H9 (cell line): Measurements from ENCODE around the gene TCF20. TPM values are rescaled to one million over a fixed set of nuclear protein-coding genes. Genes with fewer than 3 reads are reported as not detected.

Source experiments
- DNase-seq: peaks from one replicate; pipeline ENCODE4 v3.0.0-alpha.2; 2017
- H2AFZ ChIP-seq: one replicate; pipeline ENCODE4 v1.6.1; 2013; ENCODE audit warnings: mild to moderate bottlenecking, low read length, control low read depth, moderate library complexity
- H2AK5ac ChIP-seq: 2 replicates; pipeline ENCODE4 v1.6.1; 2013; ENCODE audit warnings: low read length, control low read depth, mixed read lengths; ENCODE audit not compliant: insufficient read length
- H2BK120ac ChIP-seq: one replicate; pipeline ENCODE4 v1.6.1; 2013; ENCODE audit warnings: low read depth, mild to moderate bottlenecking, low read length, control low read depth, inconsistent platforms; ENCODE audit not compliant: poor library complexity, severe bottlenecking
- H2BK12ac ChIP-seq: 2 replicates; pipeline ENCODE4 v1.6.1; 2013; ENCODE audit warnings: low read length, control low read depth, mixed read lengths, low read depth; ENCODE audit not compliant: insufficient read length
- H2BK15ac ChIP-seq: 2 replicates; pipeline ENCODE4 v1.6.1; 2013; ENCODE audit warnings: low read depth, low read length, control low read depth
- H2BK20ac ChIP-seq: one replicate; pipeline ENCODE4 v1.6.1; 2013; ENCODE audit warnings: low read depth, mild to moderate bottlenecking, low read length, control low read depth, inconsistent platforms; ENCODE audit not compliant: poor library complexity, severe bottlenecking
- H2BK5ac ChIP-seq: 2 replicates; pipeline ENCODE4 v1.6.1; 2013; ENCODE audit warnings: low read length, control low read depth, mixed read lengths; ENCODE audit not compliant: insufficient read length
- H3K14ac ChIP-seq: 2 replicates; pipeline ENCODE4 v1.6.1; 2013; ENCODE audit warnings: low read length, control low read depth; ENCODE audit not compliant: insufficient read depth
- H3K18ac ChIP-seq: 2 replicates; pipeline ENCODE4 v1.6.1; 2013; ENCODE audit warnings: low read depth, mild to moderate bottlenecking, mixed read lengths, low read length, control low read depth; ENCODE audit not compliant: insufficient read length
- H3K23ac ChIP-seq: 2 replicates; pipeline ENCODE4 v1.6.1; 2013; ENCODE audit warnings: low read length, control low read depth, mixed read lengths, low read depth; ENCODE audit not compliant: insufficient read length
- H3K23me2 ChIP-seq: 2 replicates; pipeline ENCODE4 v1.6.1; 2013; ENCODE audit warnings: low read depth, mild to moderate bottlenecking, mixed read lengths, low read length, control low read depth; ENCODE audit not compliant: insufficient read length, poor library complexity, severe bottlenecking
- H3K27ac ChIP-seq: 2 replicates; pipeline ENCODE4 v1.5.1; 2013; ENCODE audit warnings: low read length, control low read depth, mixed read lengths, low read depth; ENCODE audit not compliant: insufficient read length
- H3K27me3 ChIP-seq: 2 replicates; pipeline ENCODE4 v1.6.1; 2013; ENCODE audit warnings: low read length, control low read depth, inconsistent platforms; ENCODE audit not compliant: insufficient read depth
- H3K4ac ChIP-seq: 2 replicates; pipeline ENCODE4 v1.6.1; 2013; ENCODE audit warnings: low read depth, mild to moderate bottlenecking, control low read depth, inconsistent platforms, low read length, moderate library complexity
- H3K4me1 ChIP-seq: 2 replicates; pipeline ENCODE4 v1.6.1; 2013; ENCODE audit warnings: low read length, control low read depth, inconsistent platforms; ENCODE audit not compliant: insufficient read depth
- H3K4me2 ChIP-seq: 2 replicates; pipeline ENCODE4 v1.6.1; 2013; ENCODE audit warnings: low read length, control low read depth, mixed read lengths; ENCODE audit not compliant: insufficient read length, insufficient read depth
- H3K56ac ChIP-seq: 2 replicates; pipeline ENCODE4 v1.6.1; 2013; ENCODE audit warnings: low read depth, mild to moderate bottlenecking, mixed read lengths, low read length, control low read depth; ENCODE audit not compliant: insufficient read length
- H3K79me1 ChIP-seq: 2 replicates; pipeline ENCODE4 v1.6.1; 2013; ENCODE audit warnings: low read depth, mild to moderate bottlenecking, moderate library complexity, low read length, control low read depth, inconsistent platforms; ENCODE audit not compliant: insufficient read depth, poor library complexity, severe bottlenecking
- H3K79me2 ChIP-seq: 2 replicates; pipeline ENCODE4 v1.6.1; 2013; ENCODE audit warnings: low read length, control low read depth, inconsistent platforms; ENCODE audit not compliant: insufficient read depth
- H3K9ac ChIP-seq: 2 replicates; pipeline ENCODE4 v1.6.1; 2013; ENCODE audit warnings: low read length, control low read depth, mixed read lengths; ENCODE audit not compliant: insufficient read length; ENCODE audit errors: extremely low read depth
- H3K9me3 ChIP-seq: one replicate; pipeline ENCODE4 v1.6.1; 2013; ENCODE audit warnings: low read depth, low read length, inconsistent platforms; ENCODE audit not compliant: control insufficient read depth
- H3T11ph ChIP-seq: one replicate; pipeline ENCODE4 v1.6.1; 2013; ENCODE audit warnings: mild to moderate bottlenecking, low read length, control low read depth, inconsistent platforms
- H4K20me1 ChIP-seq: one replicate; pipeline ENCODE4 v1.6.1; 2013; ENCODE audit not compliant: control insufficient read depth, insufficient read length, insufficient read depth
- H4K5ac ChIP-seq: 2 replicates; pipeline ENCODE4 v1.6.1; 2013; ENCODE audit warnings: low read depth, mild to moderate bottlenecking, mixed read lengths, low read length, control low read depth; ENCODE audit not compliant: insufficient read length
- H4K8ac ChIP-seq: replicated peaks from 2 replicates; pipeline ENCODE4 v1.6.1; 2013; ENCODE audit warnings: low read length, control low read depth, mixed read lengths, low read depth; ENCODE audit not compliant: insufficient read length
- H4K91ac ChIP-seq: 2 replicates; pipeline ENCODE4 v1.6.1; 2013; ENCODE audit warnings: low read depth, mild to moderate bottlenecking, moderate library complexity, mixed read lengths, low read length, control low read depth; ENCODE audit not compliant: insufficient read length
- H3K27ac Mint-ChIP-seq, 3 experiments: 2 replicates in 2 of 3; 3 replicates in 1 of 3; pipeline ENCODE4 v1.8.0; 2020 to 2021; ENCODE audit warnings: mixed read lengths in 3 of 3, mild to moderate bottlenecking in 1 of 3, moderate library complexity in 1 of 3
- H3K27me3 Mint-ChIP-seq: 2 replicates; pipeline ENCODE4 v1.8.0; 2021; ENCODE audit warnings: low read depth, mild to moderate bottlenecking, moderate library complexity, mixed read lengths
- H3K36me3 Mint-ChIP-seq, 3 experiments: 2 replicates in 2 of 3; 3 replicates in 1 of 3; pipeline ENCODE4 v1.8.0; 2020 to 2021; ENCODE audit warnings: low read depth in 3 of 3, mixed read lengths in 3 of 3; ENCODE audit not compliant: insufficient read depth in 1 of 3
- H3K4me1 Mint-ChIP-seq, 2 experiments: 2 replicates each; pipeline ENCODE4 v1.8.0; 2020; ENCODE audit warnings: mixed read lengths in 2 of 2
- H3K4me3 Mint-ChIP-seq, 2 experiments: 2 replicates in 1 of 2; 3 replicates in 1 of 2; pipeline ENCODE4 v1.8.0; 2020 to 2021; ENCODE audit warnings: mild to moderate bottlenecking in 2 of 2, mixed read lengths in 2 of 2, moderate library complexity in 1 of 2
- H3K9me3 Mint-ChIP-seq, 2 experiments: 2 replicates in 1 of 2; 3 replicates in 1 of 2; pipeline ENCODE4 v1.8.0; 2020; ENCODE audit warnings: mild to moderate bottlenecking in 2 of 2, mixed read lengths in 2 of 2, moderate library complexity in 1 of 2
- WGBS: extraction: QIAGEN DNeasy Blood & Tissue Kit; methylation state at CpG from one replicate; pipeline ENCODE4 v1.1.7; 2013; ENCODE audit warnings: missing lambda C conversion rate, low lambda C conversion rate, mixed read lengths; ENCODE audit not compliant: insufficient read length; ENCODE audit errors: extremely low coverage; 5-methylcytosine and 5-hydroxymethylcytosine counted together
- total RNA-seq: library from RNA; stranded (reverse); gene quantifications from 2 replicates; pipeline ENCODE4 v1.2.1, GENCODE V29; 2021
- TF ChIP-seq, protein P1 (sequence below): fragments of 200-600 bp; sonication (generic); conservative IDR thresholded peaks from 3 replicates; pipeline ENCODE4 v1.8.0; 2021; ENCODE audit warnings: antibody characterized with exemption, mild to moderate bottlenecking

Gene TCF20
- total RNA-seq, 1 experiment from 2014 or later, result 75.6 TPM

DNA sequence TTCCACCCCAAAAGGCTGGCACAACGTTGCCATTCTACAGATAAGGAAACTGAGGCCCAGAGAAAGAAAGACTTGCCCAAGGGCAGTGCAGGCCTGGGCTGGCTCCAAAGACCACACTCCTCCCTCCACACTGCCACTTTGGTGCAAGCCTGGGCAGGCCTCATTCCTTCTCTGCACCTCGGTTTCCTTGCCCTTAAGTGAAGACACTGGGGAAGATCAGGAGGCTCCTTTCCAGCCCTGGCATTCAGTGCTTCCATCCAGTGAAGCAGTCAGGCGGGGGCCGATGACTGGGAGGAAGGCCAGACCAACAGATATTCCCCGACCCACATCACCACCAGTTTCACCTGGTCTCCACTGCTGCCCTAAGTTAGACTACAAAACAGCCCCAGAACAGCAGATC is 18.3 kb upstream of the TCF20 start:
- Mint-ChIP-seq H3K4me1 (peaks cover 22 to 40% of the 10 kb centered on the region in 2 experiments), H3K4me3 (no peak overlapping the region), H3K27ac (no peak overlapping the region), H3K27me3 (peaks cover 51% of the 10 kb centered on the region), H3K9me3 (no peaks in the 10 kb centered on the region), H3K36me3 (no peaks in the 10 kb centered on the region)
- H4K91ac ChIP-seq, result no peak overlapping the region
- H3K14ac ChIP-seq, result no peak overlapping the region
- no peak overlapping the region for H2BK20ac ChIP-seq
- no peak overlapping the region for H3K27ac ChIP-seq
- peaks cover 13% of the 10 kb centered on the region; the same call in 1 of the 2 replicates for H3K27me3 ChIP-seq
- no peak overlapping the region for H3K4ac ChIP-seq
- no peaks in the 10 kb centered on the region for H3K9me3 ChIP-seq
- no peaks in the 10 kb centered on the region for H3K79me1 ChIP-seq
- H3K56ac ChIP-seq, result no peak overlapping the region
- H4K5ac ChIP-seq, result no peak overlapping the region
- no peak overlapping the region for H2BK12ac ChIP-seq
- no peak overlapping the region for H3T11ph ChIP-seq
- H3K23me2 ChIP-seq, result no peaks in the 10 kb centered on the region
- TF ChIP-seq, protein P1, sequence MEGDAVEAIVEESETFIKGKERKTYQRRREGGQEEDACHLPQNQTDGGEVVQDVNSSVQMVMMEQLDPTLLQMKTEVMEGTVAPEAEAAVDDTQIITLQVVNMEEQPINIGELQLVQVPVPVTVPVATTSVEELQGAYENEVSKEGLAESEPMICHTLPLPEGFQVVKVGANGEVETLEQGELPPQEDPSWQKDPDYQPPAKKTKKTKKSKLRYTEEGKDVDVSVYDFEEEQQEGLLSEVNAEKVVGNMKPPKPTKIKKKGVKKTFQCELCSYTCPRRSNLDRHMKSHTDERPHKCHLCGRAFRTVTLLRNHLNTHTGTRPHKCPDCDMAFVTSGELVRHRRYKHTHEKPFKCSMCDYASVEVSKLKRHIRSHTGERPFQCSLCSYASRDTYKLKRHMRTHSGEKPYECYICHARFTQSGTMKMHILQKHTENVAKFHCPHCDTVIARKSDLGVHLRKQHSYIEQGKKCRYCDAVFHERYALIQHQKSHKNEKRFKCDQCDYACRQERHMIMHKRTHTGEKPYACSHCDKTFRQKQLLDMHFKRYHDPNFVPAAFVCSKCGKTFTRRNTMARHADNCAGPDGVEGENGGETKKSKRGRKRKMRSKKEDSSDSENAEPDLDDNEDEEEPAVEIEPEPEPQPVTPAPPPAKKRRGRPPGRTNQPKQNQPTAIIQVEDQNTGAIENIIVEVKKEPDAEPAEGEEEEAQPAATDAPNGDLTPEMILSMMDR, result no peak
- no peak overlapping the region for H2AK5ac ChIP-seq
- no peak overlapping the region for H2BK15ac ChIP-seq
- H3K18ac ChIP-seq, result no peak overlapping the region
- H3K9ac ChIP-seq, result no peak overlapping the region
- no peak overlapping the region for H2AFZ ChIP-seq
- H3K79me2 ChIP-seq, result no peaks in the 10 kb centered on the region
- H4K8ac ChIP-seq, result no peak overlapping the region
- peaks cover 6% of the 10 kb centered on the region; the same call in 1 of the 2 replicates for H3K4me1 ChIP-seq
- WGBS, result no CpG with 5 or more reads among the region's 5 CpGs
- no peak overlapping the region for H2BK120ac ChIP-seq
- no peak overlapping the region for H3K23ac ChIP-seq
- H4K20me1 ChIP-seq, result no peaks in the 10 kb centered on the region
- no peak overlapping the region for H3K4me2 ChIP-seq
- H2BK5ac ChIP-seq, result no peak overlapping the region
- DNase-seq, result no peak
